Mesendoderm (in vitro differentiated cells): ENCODE measurements around the gene SLC43A1.

ENCODE experiments used
- DNase-seq: peaks from one replicate; pipeline ENCODE4 v3.0.0; 2013
- H2AK5ac ChIP-seq: 2 replicates; pipeline ENCODE4 v1.6.1; 2013; ENCODE audit warnings: low read length, inconsistent platforms
- H2BK120ac ChIP-seq: 2 replicates; pipeline ENCODE4 v1.6.1; 2013; ENCODE audit warnings: low read depth, mild to moderate bottlenecking, low read length, moderate library complexity, mixed read lengths
- H2BK15ac ChIP-seq: replicated peaks from 2 replicates; pipeline ENCODE4 v1.6.1; 2013; ENCODE audit warnings: low read depth, mild to moderate bottlenecking, moderate library complexity
- H2BK5ac ChIP-seq: 2 replicates; pipeline ENCODE4 v1.6.1; 2013; ENCODE audit warnings: low read length, inconsistent platforms
- H3K18ac ChIP-seq: 2 replicates; pipeline ENCODE4 v1.6.1; 2013; ENCODE audit warnings: mild to moderate bottlenecking, low read length, mixed read lengths
- H3K23ac ChIP-seq: one replicate; pipeline ENCODE4 v1.6.1; 2013; ENCODE audit warnings: low read length
- H3K27ac ChIP-seq: 2 replicates; pipeline ENCODE4 v1.5.1; 2013; ENCODE audit warnings: low read depth, mild to moderate bottlenecking, inconsistent platforms, low read length, moderate library complexity
- H3K27me3 ChIP-seq: 2 replicates; pipeline ENCODE4 v1.6.1; 2013; ENCODE audit warnings: low read length, control low read depth, mild to moderate bottlenecking, inconsistent platforms; ENCODE audit not compliant: insufficient read depth, poor library complexity
- H3K36me3 ChIP-seq: 2 replicates; pipeline ENCODE4 v1.6.1; 2013; ENCODE audit warnings: low read length, inconsistent platforms; ENCODE audit not compliant: control insufficient read depth, insufficient read depth
- H3K4ac ChIP-seq: one replicate; pipeline ENCODE4 v1.6.1; 2013; ENCODE audit warnings: low read depth, mild to moderate bottlenecking, low read length, moderate library complexity
- H3K4me1 ChIP-seq: 2 replicates; pipeline ENCODE4 v1.6.1; 2013; ENCODE audit warnings: low read depth, low read length, inconsistent platforms; ENCODE audit not compliant: control insufficient read depth
- H3K4me2 ChIP-seq: 2 replicates; pipeline ENCODE4 v1.6.1; 2013; ENCODE audit warnings: low read length
- H3K4me3 ChIP-seq: 2 replicates; pipeline ENCODE4 v1.5.1; 2013; ENCODE audit warnings: mild to moderate bottlenecking, low read length
- H3K56ac ChIP-seq: one replicate; pipeline ENCODE4 v1.6.1; 2013; ENCODE audit warnings: low read length
- H3K79me1 ChIP-seq: 2 replicates; pipeline ENCODE4 v1.6.1; 2013; ENCODE audit warnings: low read length, inconsistent platforms
- H3K79me2 ChIP-seq: 2 replicates; pipeline ENCODE4 v1.6.1; 2013; ENCODE audit warnings: mild to moderate bottlenecking, low read length; ENCODE audit not compliant: control insufficient read depth, insufficient read depth
- H3K9ac ChIP-seq: 2 replicates; pipeline ENCODE4 v1.6.1; 2013; ENCODE audit warnings: low read length, inconsistent platforms
- H4K5ac ChIP-seq: one replicate; pipeline ENCODE4 v1.6.1; 2013; ENCODE audit warnings: low read length
- H4K8ac ChIP-seq: one replicate; pipeline ENCODE4 v1.6.1; 2013; ENCODE audit warnings: low read depth, mild to moderate bottlenecking, control low read depth, low read length, moderate library complexity
- WGBS: extraction: QIAGEN DNeasy Blood & Tissue Kit; methylation state at CpG from one replicate; pipeline ENCODE4 v1.1.7; 2013; ENCODE audit warnings: low lambda C conversion rate, missing lambda C conversion rate; ENCODE audit not compliant: insufficient coverage; ENCODE audit errors: extremely low coverage; 5-methylcytosine and 5-hydroxymethylcytosine counted together

The SLC43A1 gene

GRCh38 chr11:57481915-57482781, 33.4 kb downstream of the SLC43A1 start:
- Histone ChIP-seq H3K4me1 (peaks cover 4% of the 10 kb centered on the region), H2BK15ac (no peak overlapping the region), H3K56ac (peak overlapping the region; percentile 79), H3K79me1 (no peaks in the 10 kb centered on the region), H2BK120ac (peak overlapping the region; percentile 33), H4K5ac (no peak overlapping the region), H4K8ac (no peak overlapping the region), H3K27me3 (peaks cover 4% of the 10 kb centered on the region), H3K4me3 (peak overlapping the region; percentile 25), H3K9ac (peak overlapping the region; percentile 59), H3K36me3 (no peaks in the 10 kb centered on the region), H3K4me2 (peak overlapping the region; percentile 63), H3K23ac (no peak overlapping the region), H3K4ac (peak overlapping the region; percentile 58), H3K27ac (no peak overlapping the region), H2BK5ac (no peak overlapping the region), H3K79me2 (no peaks in the 10 kb centered on the region), H3K18ac (peak overlapping the region; percentile 77), H2AK5ac (no peak overlapping the region)
- no peak for DNase-seq
- no CpG with 5 or more reads among the region's 44 CpGs for WGBS

- Histone ChIP-seq H3K27ac (no peak overlapping the region), H3K18ac (no peak overlapping the region), H2AK5ac (no peak overlapping the region), H3K56ac (no peak overlapping the region), H2BK15ac (no peak overlapping the region), H4K5ac (no peak overlapping the region), H3K4me1 (peaks cover 4% of the 10 kb centered on the region), H3K4ac (no peak overlapping the region), H3K79me1 (no peaks in the 10 kb centered on the region), H3K23ac (no peak overlapping the region), H2BK120ac (no peak overlapping the region), H2BK5ac (no peak overlapping the region), H4K8ac (no peak overlapping the region), H3K27me3 (peaks cover 7% of the 10 kb centered on the region), H3K36me3 (no peaks in the 10 kb centered on the region), H3K79me2 (no peaks in the 10 kb centered on the region), H3K4me2 (no peak overlapping the region), H3K4me3 (no peak overlapping the region), H3K9ac (no peak overlapping the region)
- no peak for DNase-seq
- WGBS, result no CpG with 5 or more reads among the region's 2 CpGs
Observed at GRCh38 chr11:57481315-57481714, 34.2 kb downstream of the SLC43A1 start.

- Histone ChIP-seq H3K27me3 (peaks cover 15% of the 10 kb centered on the region), H2BK5ac (no peak overlapping the region), H2BK120ac (no peak overlapping the region), H3K23ac (no peak overlapping the region), H3K4ac (no peak overlapping the region), H4K5ac (no peak overlapping the region), H3K9ac (no peak overlapping the region), H3K27ac (no peak overlapping the region), H3K18ac (no peak overlapping the region), H3K4me3 (no peak overlapping the region), H3K36me3 (no peaks in the 10 kb centered on the region), H3K4me2 (no peak overlapping the region), H2BK15ac (no peak overlapping the region), H3K4me1 (peaks cover 4% of the 10 kb centered on the region), H3K79me1 (no peaks in the 10 kb centered on the region), H3K56ac (no peak overlapping the region), H2AK5ac (no peak overlapping the region), H4K8ac (no peak overlapping the region), H3K79me2 (no peaks in the 10 kb centered on the region)
- DNase-seq, result peak; percentile 92
- WGBS, result no CpG with 5 or more reads among the region's 9 CpGs
Observed at GRCh38 chr11:57480409-57481137, 34.9 kb downstream of the SLC43A1 start.

- Histone ChIP-seq H3K9ac (no peak overlapping the region), H3K79me1 (no peaks in the 10 kb centered on the region), H3K27ac (no peak overlapping the region), H2AK5ac (no peak overlapping the region), H3K56ac (no peak overlapping the region), H3K27me3 (peaks cover 20% of the 10 kb centered on the region), H2BK15ac (no peak overlapping the region), H3K4me1 (peaks cover 4% of the 10 kb centered on the region), H3K4me2 (no peak overlapping the region), H4K8ac (no peak overlapping the region), H4K5ac (no peak overlapping the region), H2BK120ac (no peak overlapping the region), H3K4ac (no peak overlapping the region), H3K18ac (no peak overlapping the region), H3K36me3 (no peaks in the 10 kb centered on the region), H3K79me2 (no peaks in the 10 kb centered on the region), H3K4me3 (no peak overlapping the region), H3K23ac (no peak overlapping the region), H2BK5ac (no peak overlapping the region)
- no peak for DNase-seq
- WGBS, result no CpG with 5 or more reads among the region's 4 CpGs
Observed at GRCh38 chr11:57479911-57480310, 35.6 kb downstream of the SLC43A1 start.

- no peak overlapping the region for H3K9ac ChIP-seq
- no peak overlapping the region for H3K4me3 ChIP-seq
- H3K4me1 ChIP-seq, result peaks cover 7% of the 10 kb centered on the region
- H3K4me2 ChIP-seq, result no peak overlapping the region
- H3K36me3 ChIP-seq, result no peaks in the 10 kb centered on the region
- no CpG with 5 or more reads among the region's 11 CpGs for WGBS
- H3K27me3 ChIP-seq, result peaks cover 20% of the 10 kb centered on the region
- no peak overlapping the region for H4K8ac ChIP-seq
- H3K79me1 ChIP-seq, result no peaks in the 10 kb centered on the region
- H3K27ac ChIP-seq, result no peak overlapping the region
- no peak overlapping the region for H2AK5ac ChIP-seq
- no peak overlapping the region for H3K18ac ChIP-seq
- DNase-seq, result no peak
- H3K4ac ChIP-seq, result no peak overlapping the region
- no peak overlapping the region for H2BK5ac ChIP-seq
- no peaks in the 10 kb centered on the region for H3K79me2 ChIP-seq
- no peak overlapping the region for H3K56ac ChIP-seq
- H2BK120ac ChIP-seq, result no peak overlapping the region
- no peak overlapping the region for H3K23ac ChIP-seq
- no peak overlapping the region for H2BK15ac ChIP-seq
- H4K5ac ChIP-seq, result no peak overlapping the region
Observed at GRCh38 chr11:57479021-57479663, 36.4 kb downstream of the SLC43A1 start.
